Activated naive CD4-positive, alpha-beta T cell treated with anti-CD3 and anti-CD28 coated beads for 36 hours (primary cell): Measurements from ENCODE around the gene PLEKHA6. TPM values are rescaled to one million over a fixed set of nuclear protein-coding genes. Genes with fewer than 3 reads are reported as not detected.

Source experiments
- CTCF ChIA-PET: fragments of 350-600 bp; sonication (Branson Sonifier 250); formaldehyde crosslinking; loops from one replicate; lab custom pipeline; 2021; ENCODE audit warnings: antibody characterized with exemption; lab: Charles Lee
- DNase-seq: peaks from one replicate; pipeline ENCODE4 v3.0.0-alpha.2; 2020
- H3K27ac Mint-ChIP-seq: one replicate; pipeline ENCODE4 v1.8.0; 2021; ENCODE audit warnings: mild to moderate bottlenecking, mixed read lengths
- H3K27me3 Mint-ChIP-seq: one replicate; pipeline ENCODE4 v1.8.0; 2021; ENCODE audit warnings: low read depth, mixed read lengths
- H3K36me3 Mint-ChIP-seq: one replicate; pipeline ENCODE4 v1.8.0; 2021; ENCODE audit warnings: low read depth, mixed read lengths
- H3K4me1 Mint-ChIP-seq: one replicate; pipeline ENCODE4 v1.8.0; 2021; ENCODE audit warnings: low read depth, mixed read lengths
- H3K4me3 Mint-ChIP-seq: one replicate; pipeline ENCODE4 v1.8.0; 2021; ENCODE audit warnings: mild to moderate bottlenecking, moderate library complexity, mixed read lengths
- H3K9me3 Mint-ChIP-seq: one replicate; pipeline ENCODE4 v1.8.0; 2021; ENCODE audit warnings: mixed read lengths
- intact Hi-C: fragments of 100-400 bp; cut with micrococcal nuclease; formaldehyde crosslinking; loops from one replicate; pipeline ENCODE4 v1.15.1; 2023
- total RNA-seq, 2 experiments: library from RNA; stranded (reverse); gene quantifications; one replicate each; pipeline ENCODE4 v1.2.3, GENCODE V29; 2021

The PLEKHA6 gene
- total RNA-seq, 2 experiments from 2014 or later, result 0.17 to 0.52 TPM

- Mint-ChIP-seq H3K27me3 (peaks cover 1% of the 10 kb centered on the region), H3K27ac (no peak overlapping the region), H3K4me3 (no peak overlapping the region), H3K9me3 (no peaks in the 10 kb centered on the region), H3K4me1 (peaks cover 15% of the 10 kb centered on the region), H3K36me3 (no peaks in the 10 kb centered on the region)
- DNase-seq, result no peak
- CTCF ChIA-PET, result no interaction called here
- intact Hi-C loops, result no loop called here
These were observed 63.2 kb downstream of the PLEKHA6 start for GRCh38 chr1:204296431-204296988.

GRCh38 chr1:204295671-204296070, 64.1 kb downstream of the PLEKHA6 start:
- Mint-ChIP-seq H3K27me3 (peaks cover 1% of the 10 kb centered on the region), H3K4me1 (peaks cover 15% of the 10 kb centered on the region), H3K9me3 (no peaks in the 10 kb centered on the region), H3K27ac (no peak overlapping the region), H3K4me3 (no peak overlapping the region), H3K36me3 (no peaks in the 10 kb centered on the region)
- intact Hi-C loops, result no loop called here
- CTCF ChIA-PET, result no interaction called here
- DNase-seq, result no peak

- H3K4me3 Mint-ChIP-seq, result no peak overlapping the region
- H3K4me1 Mint-ChIP-seq, result peaks cover 15% of the 10 kb centered on the region
- intact Hi-C loops, result no loop called here
- DNase-seq, result no peak
- H3K27ac Mint-ChIP-seq, result no peak overlapping the region
- no peaks in the 10 kb centered on the region for H3K9me3 Mint-ChIP-seq
- H3K36me3 Mint-ChIP-seq, result no peaks in the 10 kb centered on the region
- CTCF ChIA-PET, result no interaction called here
- H3K27me3 Mint-ChIP-seq, result peaks cover 4% of the 10 kb centered on the region
These were observed 65.4 kb downstream of the PLEKHA6 start for GRCh38 chr1:204294357-204294756.

GRCh38 chr1:204293605-204294337, 66.0 kb downstream of the PLEKHA6 start:
- intact Hi-C loops, result no loop called here
- H3K9me3 Mint-ChIP-seq, result no peaks in the 10 kb centered on the region

DNA sequence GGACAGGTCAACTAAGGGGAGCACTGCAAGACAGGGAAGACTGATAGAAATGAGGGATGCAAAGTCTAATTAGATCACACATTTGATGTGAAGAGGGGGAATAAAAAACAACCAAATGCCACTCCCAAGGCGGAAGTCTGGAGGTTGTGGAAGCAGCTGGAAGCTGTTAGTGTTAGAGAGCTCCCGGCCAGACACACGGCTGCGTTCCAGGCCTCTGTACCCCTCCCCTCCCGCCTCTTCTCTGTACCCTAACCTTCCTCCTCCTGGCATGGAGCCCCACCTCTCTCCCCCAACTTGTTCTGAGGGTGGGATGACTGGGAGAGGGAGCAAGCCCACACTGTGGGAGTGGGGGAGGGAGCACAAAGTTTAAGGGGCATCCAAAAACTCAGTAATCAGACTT, 67.0 kb downstream of the PLEKHA6 start:
- DNase-seq, result no peak
- H3K36me3 Mint-ChIP-seq, result no peaks in the 10 kb centered on the region
- CTCF ChIA-PET, result interaction anchor here (0.7 to 0.8 kb wide), 2 partner anchors 31 to 73 kb away, joined by 3 to 5 read pairs; no protein-coding TSS in a partner anchor
- H3K4me1 Mint-ChIP-seq, result peaks cover 16% of the 10 kb centered on the region
- H3K27ac Mint-ChIP-seq, result no peak overlapping the region
- peaks cover 2% of the 10 kb centered on the region for H3K27me3 Mint-ChIP-seq
- no peaks in the 10 kb centered on the region for H3K9me3 Mint-ChIP-seq
- intact Hi-C loops, result no loop called here
- no peak overlapping the region for H3K4me3 Mint-ChIP-seq

More at GRCh38 chr1:204293605-204294337, 66.0 kb downstream of the PLEKHA6 start:
- Mint-ChIP-seq H3K27me3 (peaks cover 4% of the 10 kb centered on the region), H3K4me3 (no peak overlapping the region), H3K4me1 (peaks cover 15% of the 10 kb centered on the region), H3K27ac (no peak overlapping the region), H3K36me3 (no peaks in the 10 kb centered on the region)
- DNase-seq, result no peak
- CTCF ChIA-PET, result no interaction called here

GRCh38 chr1:204289280-204289679, 70.4 kb downstream of the PLEKHA6 start:
- intact Hi-C loops, result no loop called here
- Mint-ChIP-seq H3K4me3 (no peak overlapping the region), H3K9me3 (no peaks in the 10 kb centered on the region), H3K4me1 (peaks cover 20% of the 10 kb centered on the region), H3K36me3 (no peaks in the 10 kb centered on the region), H3K27me3 (peaks cover 2% of the 10 kb centered on the region), H3K27ac (no peak overlapping the region)
- DNase-seq, result no peak
- CTCF ChIA-PET, result interaction anchor here (0.7 to 0.9 kb wide), 2 partner anchors 13 to 55 kb away, joined by 3 read pairs; no protein-coding TSS in a partner anchor

DNA sequence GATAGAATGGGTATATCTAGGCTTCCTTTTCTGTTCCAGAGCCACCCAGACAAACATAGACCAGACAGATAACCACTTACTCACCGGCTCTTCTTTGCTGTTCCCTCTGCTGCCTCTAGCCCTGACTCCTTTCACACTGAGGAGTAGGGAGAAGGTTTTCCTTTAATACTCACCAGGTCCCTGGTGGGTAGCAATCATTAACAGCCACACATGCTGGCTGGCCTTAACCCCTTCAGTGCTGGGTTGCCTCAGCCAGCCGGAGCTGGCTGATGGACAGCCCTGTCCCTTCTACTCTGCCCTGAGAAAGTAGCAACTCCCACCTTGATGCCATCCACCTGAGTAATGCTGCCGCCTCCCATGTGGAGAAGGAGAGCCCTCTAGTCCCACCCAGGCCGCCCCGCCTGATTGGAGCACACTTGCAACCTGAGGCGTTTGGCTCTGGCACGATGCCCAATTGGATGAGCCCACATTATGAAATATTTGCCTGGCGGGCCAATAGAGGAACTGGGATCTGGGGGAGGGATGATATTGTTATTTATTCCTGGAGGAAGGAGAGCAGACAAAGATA, 71.6 kb downstream of the PLEKHA6 start:
- no peaks in the 10 kb centered on the region for H3K9me3 Mint-ChIP-seq
- no peak overlapping the region for H3K4me3 Mint-ChIP-seq
- intact Hi-C loops, result no loop called here
- H3K27ac Mint-ChIP-seq, result no peak overlapping the region
- peaks cover 2% of the 10 kb centered on the region for H3K27me3 Mint-ChIP-seq
- DNase-seq, result no peak
- peaks cover 20% of the 10 kb centered on the region for H3K4me1 Mint-ChIP-seq
- no peaks in the 10 kb centered on the region for H3K36me3 Mint-ChIP-seq
- CTCF ChIA-PET, result interaction anchor here (0.9 to 1.8 kb wide), 2 partner anchors 15 to 76 kb away, joined by 3 to 11 read pairs; no protein-coding TSS in a partner anchor

DNA sequence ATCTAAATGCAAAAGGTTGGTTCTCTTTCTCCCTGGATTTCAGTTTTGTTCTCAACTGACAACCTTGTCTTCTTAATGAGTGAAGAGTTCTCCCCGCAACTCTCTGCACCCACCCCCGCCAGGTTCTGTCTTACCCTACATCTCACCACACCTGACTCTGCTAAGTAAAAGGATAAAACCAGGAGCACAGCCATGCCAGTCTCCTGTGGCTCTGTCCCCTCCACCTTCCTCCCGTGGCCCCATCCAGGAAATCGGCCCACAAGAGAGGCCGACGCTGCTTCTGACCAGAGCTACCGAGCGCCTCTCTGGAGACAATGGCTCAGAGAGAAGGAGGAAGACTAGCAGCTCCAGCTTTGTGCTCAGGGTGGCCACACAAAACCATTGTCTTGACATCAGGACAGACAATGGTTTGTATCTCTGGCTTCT, 72.2 kb downstream of the PLEKHA6 start:
- Mint-ChIP-seq H3K9me3 (no peaks in the 10 kb centered on the region), H3K27me3 (peaks cover 2% of the 10 kb centered on the region), H3K36me3 (no peaks in the 10 kb centered on the region), H3K27ac (no peak overlapping the region), H3K4me3 (no peak overlapping the region), H3K4me1 (peaks cover 20% of the 10 kb centered on the region)
- DNase-seq, result no peak
- CTCF ChIA-PET, result interaction anchor here (0.6 to 1.8 kb wide), 3 partner anchors 17 to 76 kb away, joined by 3 to 11 read pairs (median 3); no protein-coding TSS in a partner anchor
- intact Hi-C loops, result loop anchor here (2.0 kb wide), 1 partner anchor 37 kb away; no protein-coding TSS in a partner anchor

DNA sequence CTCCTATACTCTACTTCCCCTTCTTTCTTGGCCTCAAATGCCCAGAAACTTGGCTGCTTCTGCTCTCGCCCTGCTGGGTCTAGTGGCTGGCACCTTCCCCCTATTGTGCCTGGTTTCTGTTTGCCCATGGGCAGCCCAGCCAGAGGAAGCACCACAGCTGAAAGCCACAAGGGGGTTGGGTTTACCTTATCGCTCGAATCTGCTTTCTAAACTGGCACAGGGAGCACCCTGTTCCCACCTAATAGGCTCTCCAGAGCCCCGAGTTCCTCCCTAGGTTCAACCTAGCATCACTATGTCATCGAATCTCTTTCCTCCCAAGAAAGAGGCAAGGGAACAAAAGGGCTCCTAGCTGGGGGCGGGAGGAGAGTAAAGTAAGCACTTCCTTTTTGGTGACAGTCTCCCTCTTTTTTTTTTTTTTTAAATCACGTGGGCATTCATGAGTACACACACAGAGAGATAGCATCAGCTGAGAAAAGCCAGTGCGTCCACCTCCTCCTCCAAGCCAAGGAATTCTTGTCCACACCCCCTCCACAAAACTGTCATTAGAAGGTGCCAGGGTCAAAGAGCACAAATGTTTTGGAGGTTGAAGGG, 72.8 kb downstream of the PLEKHA6 start:
- Mint-ChIP-seq H3K27ac (peak overlapping the region; percentile 68), H3K4me3 (peak overlapping the region; percentile 65), H3K36me3 (no peaks in the 10 kb centered on the region), H3K4me1 (peaks cover 20% of the 10 kb centered on the region), H3K27me3 (peaks cover 5% of the 10 kb centered on the region), H3K9me3 (no peaks in the 10 kb centered on the region)
- CTCF ChIA-PET, result interaction anchor here (0.6 to 1.8 kb wide), 3 partner anchors 17 to 77 kb away, joined by 3 to 11 read pairs (median 3); no protein-coding TSS in a partner anchor
- intact Hi-C loops, result loop anchor here (2.0 kb wide), 1 partner anchor 38 kb away; no protein-coding TSS in a partner anchor
- peak; percentile 42 for DNase-seq

DNA sequence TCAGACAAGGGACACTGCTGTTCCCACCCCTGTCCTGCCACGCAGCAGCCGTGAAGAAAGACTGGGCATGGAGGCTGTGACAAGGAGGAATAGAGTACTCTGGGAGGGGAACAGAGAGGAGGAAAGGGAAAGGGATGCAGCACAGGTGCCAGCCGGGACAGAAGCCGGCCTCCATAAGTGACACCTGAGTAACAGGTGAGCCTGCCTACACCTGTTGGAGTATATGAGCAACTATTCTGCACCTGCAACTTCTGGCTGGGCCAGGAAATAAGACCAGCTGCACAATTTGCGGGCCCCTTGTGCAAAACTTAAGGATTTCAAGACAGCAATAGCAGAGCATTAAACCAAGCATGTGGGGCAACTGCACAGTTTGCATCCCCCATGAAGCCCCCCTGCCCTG, 73.4 kb downstream of the PLEKHA6 start:
- CTCF ChIA-PET, result interaction anchor here (1.0 to 1.8 kb wide), 2 partner anchors 76 to 78 kb away, joined by 3 to 11 read pairs; no protein-coding TSS in a partner anchor
- Mint-ChIP-seq H3K36me3 (no peaks in the 10 kb centered on the region), H3K4me3 (no peak overlapping the region), H3K27me3 (peaks cover 5% of the 10 kb centered on the region), H3K4me1 (peaks cover 20% of the 10 kb centered on the region), H3K27ac (no peak overlapping the region), H3K9me3 (no peaks in the 10 kb centered on the region)
- intact Hi-C loops, result loop anchor here (2.0 kb wide), 1 partner anchor 38 kb away; no protein-coding TSS in a partner anchor
- no peak for DNase-seq

DNA sequence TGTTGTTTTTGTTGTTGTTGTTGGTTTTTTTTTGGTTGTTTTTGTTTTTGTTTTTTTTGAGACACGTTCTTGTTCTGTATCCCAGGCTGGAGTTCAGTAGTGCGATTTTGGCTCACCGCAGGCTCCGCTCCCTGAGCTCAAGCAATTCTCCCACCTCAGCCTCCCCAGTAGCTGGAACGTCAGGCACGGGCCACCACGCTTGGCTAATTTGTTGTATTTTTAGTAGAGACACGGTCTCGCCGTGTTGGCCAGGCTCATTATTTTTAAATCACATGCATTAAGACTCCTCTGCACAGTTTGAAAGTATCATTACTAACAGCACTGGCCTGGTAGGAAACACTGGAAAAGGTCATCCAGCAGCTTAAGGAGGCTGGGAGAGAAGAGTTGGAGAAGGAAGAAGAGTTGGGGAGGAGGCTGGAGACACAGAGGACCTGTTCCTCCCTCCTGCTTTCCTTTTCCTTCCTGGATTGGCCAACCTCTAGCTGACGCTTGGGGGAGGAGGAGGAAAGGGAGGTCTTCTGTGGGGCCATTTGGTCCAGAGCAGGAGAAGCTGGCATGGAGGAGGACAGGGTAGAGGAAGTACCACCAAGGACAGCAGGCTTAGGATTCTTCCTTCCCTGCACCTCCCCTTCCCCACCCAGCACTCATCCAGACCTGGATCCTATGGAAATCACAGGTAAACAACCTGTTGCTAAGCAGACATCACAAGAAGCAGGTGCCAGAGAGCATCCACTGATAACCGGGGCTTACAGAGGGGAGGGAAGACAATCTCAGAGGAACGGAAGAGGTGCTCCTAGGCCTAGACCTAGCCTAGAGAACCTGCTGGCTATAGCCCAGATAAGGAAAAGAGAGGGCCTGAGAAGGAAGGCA, 74.1 kb downstream of the PLEKHA6 start:
- intact Hi-C loops, result loop anchor here (2.0 kb wide), 1 partner anchor 39 kb away; no protein-coding TSS in a partner anchor
- H3K27me3 Mint-ChIP-seq, result peaks cover 5% of the 10 kb centered on the region
- no peaks in the 10 kb centered on the region for H3K9me3 Mint-ChIP-seq
- H3K27ac Mint-ChIP-seq, result no peak overlapping the region
- H3K4me1 Mint-ChIP-seq, result peaks cover 20% of the 10 kb centered on the region
- no peak overlapping the region for H3K4me3 Mint-ChIP-seq
- no peak for DNase-seq
- H3K36me3 Mint-ChIP-seq, result no peaks in the 10 kb centered on the region
- CTCF ChIA-PET, result no interaction called here
